OCI-LY7 (cell line): Measurements from ENCODE around the gene IGDCC3.

Experiments
- CTCF ChIP-seq: fragments of 200-600 bp; sonication (generic); conservative IDR thresholded peaks from 2 replicates; pipeline ENCODE4 v1.5.1; 2014; ENCODE audit warnings: mild to moderate bottlenecking, antibody characterized with exemption, low read length, moderate library complexity, mixed read lengths
- EZH2phosphoT487 ChIP-seq: fragments of 200-600 bp; sonication (generic); IDR thresholded peaks from 2 replicates; pipeline ENCODE4 v1.6.1; 2018; ENCODE audit warnings: low read depth, borderline replicate concordance, mild to moderate bottlenecking, mixed run types, antibody characterized with exemption, low read length, moderate library complexity, mixed read lengths

- TF ChIP-seq CTCF (no peak), EZH2phosphoT487 (no peak)
These were observed 33.2 kb upstream of the IGDCC3 start for GRCh38 chr15:65410972-65411371.
